Esophagus squamous epithelium (tissue), 5 donors: ENCODE data around the gene ASGR1. TPM values are rescaled to one million over a fixed set of nuclear protein-coding genes. Genes with fewer than 3 reads are reported as not detected.

Source experiments
- DNase-seq: peaks from one replicate; lab custom pipeline; 2025; lab: John Stamatoyannopoulos, UW
- H3K27ac ChIP-seq, 4 donors: fragments of 200-600 bp; sonication (generic); one replicate each; pipeline ENCODE4 v1.5.1; 2016 to 2019; ENCODE audit warnings: mild to moderate bottlenecking in 1 of 4
- H3K27me3 ChIP-seq, 4 donors: fragments of 200-600 bp; sonication (generic); 1 replicate in 3 of 4; 2 replicates in 1 of 4; pipeline versions ENCODE4 v1.5.1 to v1.6.0; 2017 to 2021; ENCODE audit warnings: antibody characterized with exemption in 1 of 4
- H3K36me3 ChIP-seq, 3 donors: fragments of 200-600 bp; sonication (generic); one replicate each; pipeline ENCODE4 v1.5.1; 2016 to 2019
- H3K4me1 ChIP-seq, 3 donors: fragments of 200-600 bp; sonication (generic); one replicate each; pipeline ENCODE4 v1.5.1; 2017 to 2019
- H3K4me3 ChIP-seq, 4 donors: fragments of 200-600 bp; sonication (generic); 1 replicate in 3 of 4; 2 replicates in 1 of 4; pipeline ENCODE4 v1.5.1; 2016 to 2019; ENCODE audit warnings: mild to moderate bottlenecking in 2 of 4, moderate library complexity in 1 of 4
- H3K9me3 ChIP-seq, 3 donors: fragments of 200-600 bp; sonication (generic); one replicate each; pipeline ENCODE4 v1.5.1; 2016 to 2019
- CTCF ChIP-seq, 6 experiments: fragments of 450-650 bp in 4 of 6; fragments of 200-600 bp in 2 of 6; sonication (generic) in 2 of 6; IDR thresholded peaks; one replicate each; pipeline ENCODE4 v1.5.1; 2016 to 2019; ENCODE audit warnings: antibody characterized with exemption in 6 of 6, mild to moderate bottlenecking in 4 of 6, moderate library complexity in 4 of 6
- POLR2A ChIP-seq, 4 donors: fragments of 450-650 bp; IDR thresholded peaks; one replicate each; pipeline ENCODE4 v1.6.1; 2017; ENCODE audit warnings: antibody characterized with exemption in 4 of 4, mild to moderate bottlenecking in 4 of 4, moderate library complexity in 3 of 4
- WGBS, 2 donors: methylation state at CpG; one replicate each; pipeline ENCODE4 v1.1.5; 2018; 5-methylcytosine and 5-hydroxymethylcytosine counted together
- intact Hi-C: fragments of 100-400 bp; cut with DNase I; formaldehyde crosslinking; loops from one replicate; pipeline ENCODE4 v1.15.0; 2022
- total RNA-seq, 4 donors: library from RNA; depleted of rRNA; stranded (reverse); fragments of >200 nt; gene quantifications; one replicate each; pipeline ENCODE4 v1.1.0, GENCODE V29; 2016
- donor health status: DM: yes; HTN: yes; CAD: no.

The ASGR1 gene
- total RNA-seq, 4 donors from 2014 or later, result 0.42 to 1.1 (median 0.97) TPM; not detected in 1

- no peak for DNase-seq
- Histone ChIP-seq H3K36me3 (peaks cover 0 to 71% (median 17%) of the 10 kb centered on the region in 3 donors), H3K27me3 (no peaks in the 10 kb centered on the region), H3K4me3 (no peak overlapping the region), H3K4me1 (no peaks in the 10 kb centered on the region), H3K9me3 (no peaks in the 10 kb centered on the region), H3K27ac (no peak overlapping the region)
- intact Hi-C loops, result no loop called here
- no peak for TF ChIP-seq CTCF (IDR thresholded peaks at IDR 0.05)
- no peak for TF ChIP-seq POLR2A (IDR thresholded peaks at IDR 0.05)
- 92% methylated on average over 6 of the region's 12 CpGs; no CpG with 5 or more reads in 1 of the 2 donors for WGBS, 2 donors
These were observed 16.8 kb upstream of the ASGR1 start for GRCh38 chr17:7195971-7196370.

GRCh38 chr17:7192271-7192937 lies 13.2 kb upstream of the ASGR1 start:
- TF ChIP-seq CTCF (IDR thresholded peaks at IDR 0.05) (no peak), POLR2A (IDR thresholded peaks at IDR 0.05) (no peak)
- intact Hi-C loops, result no loop called here
- H3K9me3 ChIP-seq, result no peaks in the 10 kb centered on the region
- H3K27me3 ChIP-seq, result no peaks in the 10 kb centered on the region
- no peak overlapping the region for H3K4me3 ChIP-seq
- H3K36me3 ChIP-seq, result peaks cover 0 to 71% (median 17%) of the 10 kb centered on the region in 3 donors
- H3K27ac ChIP-seq, result no peak overlapping the region
- 72 to 77% methylated on average over 12 of the region's 12 CpGs for WGBS, 2 donors
- H3K4me1 ChIP-seq, result no peaks in the 10 kb centered on the region
- no peak for DNase-seq

- no peak for TF ChIP-seq CTCF (IDR thresholded peaks at IDR 0.05)
- no peak for TF ChIP-seq POLR2A (IDR thresholded peaks at IDR 0.05)
- H3K4me3 ChIP-seq, result no peak overlapping the region
- no peak overlapping the region for H3K27ac ChIP-seq
- H3K36me3 ChIP-seq, result peaks cover 0 to 65% (median 15%) of the 10 kb centered on the region in 3 donors
- intact Hi-C loops, result no loop called here
- H3K9me3 ChIP-seq, result no peaks in the 10 kb centered on the region
- WGBS, 2 donors, result 81 to 88% methylated on average over 11 to 20 of the region's 26 CpGs
- no peaks in the 10 kb centered on the region for H3K4me1 ChIP-seq
- H3K27me3 ChIP-seq, result no peaks in the 10 kb centered on the region
- no peak for DNase-seq
These were observed 12.6 kb upstream of the ASGR1 start for GRCh38 chr17:7191571-7192270.

- WGBS, 2 donors, result 80 to 96% methylated on average over 4 to 11 of the region's 12 CpGs
- peaks cover 0 to 58% (median 8%) of the 10 kb centered on the region in 3 donors for H3K36me3 ChIP-seq
- no peaks in the 10 kb centered on the region for H3K4me1 ChIP-seq
- TF ChIP-seq CTCF (IDR thresholded peaks at IDR 0.05) (no peak), POLR2A (IDR thresholded peaks at IDR 0.05) (no peak)
- H3K4me3 ChIP-seq, result no peak overlapping the region
- DNase-seq, result no peak
- H3K9me3 ChIP-seq, result no peaks in the 10 kb centered on the region
- intact Hi-C loops, result no loop called here
- H3K27me3 ChIP-seq, result no peaks in the 10 kb centered on the region
- H3K27ac ChIP-seq, result no peak overlapping the region
These were observed 11.9 kb upstream of the ASGR1 start for GRCh38 chr17:7191069-7191468.

- DNase-seq, result no peak
- TF ChIP-seq CTCF (IDR thresholded peaks at IDR 0.05), result no peak
- no peak for TF ChIP-seq POLR2A (IDR thresholded peaks at IDR 0.05)
- Histone ChIP-seq H3K4me3 (no peak overlapping the region), H3K9me3 (no peaks in the 10 kb centered on the region), H3K27me3 (no peaks in the 10 kb centered on the region), H3K4me1 (no peaks in the 10 kb centered on the region), H3K36me3 (peaks cover 0 to 51% (median 4%) of the 10 kb centered on the region in 3 donors), H3K27ac (no peak overlapping the region)
- WGBS, 2 donors, result 80 to 86% methylated on average over 8 to 9 of the region's 14 CpGs
- intact Hi-C loops, result no loop called here
These were observed 11.2 kb upstream of the ASGR1 start for GRCh38 chr17:7190276-7190917.
